ENCODE results near the gene LEF1.

LEF1 gene

DNA sequence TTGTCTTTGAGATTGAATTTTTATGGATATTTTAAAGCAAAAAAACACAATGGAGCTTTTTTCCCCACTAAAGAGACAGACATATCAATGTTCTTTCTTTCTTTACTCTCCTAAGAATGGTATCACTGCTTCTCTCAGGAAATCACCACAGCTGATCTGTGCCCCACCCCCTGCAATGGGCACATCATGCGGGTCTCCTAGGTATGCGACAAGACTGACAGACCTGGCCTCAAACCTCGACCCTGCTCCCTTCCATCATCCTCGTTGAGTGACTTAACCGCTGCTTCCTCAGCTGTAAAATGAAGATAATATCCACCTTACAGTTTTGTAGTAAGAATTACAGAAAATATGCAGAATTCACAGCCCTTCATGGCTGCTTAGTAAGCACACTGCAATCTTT lies 58.3 kb downstream of the LEF1 start:
- no peak for DNase-seq (ENCODE audit: low read depth)

DNA sequence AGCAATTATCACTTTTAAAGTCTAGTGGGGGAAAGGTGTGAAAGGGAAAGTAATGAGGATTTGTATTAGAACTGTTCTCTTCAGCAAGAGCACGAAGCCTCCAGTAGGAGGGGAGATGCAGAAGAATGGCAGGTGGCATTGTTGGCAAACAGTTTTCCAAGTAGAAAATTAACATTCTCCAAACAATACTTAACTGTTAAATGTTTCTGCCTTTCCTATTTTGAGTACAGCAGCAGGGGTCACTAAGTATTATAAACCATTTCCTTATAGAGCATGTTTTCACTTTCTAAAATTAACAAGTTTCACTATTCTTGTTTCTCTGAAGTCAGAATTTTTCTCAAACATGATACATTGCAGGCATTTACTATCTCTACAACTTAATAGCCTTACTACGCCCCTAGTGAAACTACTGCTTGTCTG lies 58.7 kb downstream of the LEF1 start:
- no peak for DNase-seq (ENCODE audit: low read depth)

DNA sequence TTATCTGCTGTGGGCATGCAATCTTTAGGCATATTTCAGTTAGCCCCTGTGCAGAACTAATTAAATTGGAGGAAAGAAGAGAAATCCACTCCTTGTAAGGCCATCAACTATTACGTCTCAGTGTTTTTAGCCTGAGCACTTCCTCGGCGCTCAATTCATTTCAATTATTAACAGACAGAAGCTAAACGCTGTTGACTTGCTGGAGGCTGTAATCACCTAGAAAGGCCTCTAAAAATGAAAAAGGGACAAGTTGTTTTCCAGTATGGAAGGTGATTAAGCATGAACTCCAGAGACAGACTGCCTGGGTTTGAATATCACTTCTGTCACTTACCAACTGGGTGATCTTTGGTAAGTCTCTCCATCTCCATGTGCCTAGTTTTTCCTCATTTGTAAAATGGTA lies 59.6 kb downstream of the LEF1 start:
- DNase-seq (ENCODE audit: low read depth), result no peak

DNA sequence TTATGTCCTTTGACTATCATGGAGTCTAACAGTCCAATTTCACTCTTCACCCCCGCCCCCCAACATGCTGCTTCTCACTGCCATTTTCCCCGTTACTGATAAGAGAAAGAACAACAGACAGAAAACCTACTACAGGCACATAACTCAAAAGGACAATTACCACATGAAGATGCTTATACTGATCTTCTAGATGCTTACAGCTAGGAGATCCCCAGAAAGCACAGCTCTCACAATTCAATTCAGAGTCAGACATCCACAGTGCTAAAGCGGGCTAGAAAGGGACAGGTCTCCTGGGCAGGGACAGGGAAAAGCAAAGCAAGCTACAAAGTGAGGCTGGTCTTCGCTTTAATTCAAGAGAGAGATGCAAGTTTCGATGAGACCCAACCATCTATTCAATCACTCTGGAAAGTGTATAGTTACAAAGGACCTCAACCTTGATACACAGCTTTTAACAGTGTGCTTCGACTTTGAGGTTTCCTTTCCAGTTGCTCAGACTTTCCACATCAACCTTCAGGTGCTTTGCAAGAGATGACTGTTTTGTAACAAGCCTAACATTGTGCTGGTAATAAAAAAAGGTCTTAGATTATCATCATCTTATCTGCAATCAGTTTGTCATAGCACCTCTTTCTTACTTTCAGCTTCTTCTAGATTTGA lies 60.9 kb downstream of the LEF1 start:
- no peak for DNase-seq (ENCODE audit: low read depth)

GRCh38 chr4:108107101-108107500 lies 61.6 kb downstream of the LEF1 start:
- no peak for DNase-seq (ENCODE audit: low read depth)

GRCh38 chr4:108106186-108106585 lies 62.5 kb downstream of the LEF1 start:
- no peak for DNase-seq (ENCODE audit: low read depth)

DNA sequence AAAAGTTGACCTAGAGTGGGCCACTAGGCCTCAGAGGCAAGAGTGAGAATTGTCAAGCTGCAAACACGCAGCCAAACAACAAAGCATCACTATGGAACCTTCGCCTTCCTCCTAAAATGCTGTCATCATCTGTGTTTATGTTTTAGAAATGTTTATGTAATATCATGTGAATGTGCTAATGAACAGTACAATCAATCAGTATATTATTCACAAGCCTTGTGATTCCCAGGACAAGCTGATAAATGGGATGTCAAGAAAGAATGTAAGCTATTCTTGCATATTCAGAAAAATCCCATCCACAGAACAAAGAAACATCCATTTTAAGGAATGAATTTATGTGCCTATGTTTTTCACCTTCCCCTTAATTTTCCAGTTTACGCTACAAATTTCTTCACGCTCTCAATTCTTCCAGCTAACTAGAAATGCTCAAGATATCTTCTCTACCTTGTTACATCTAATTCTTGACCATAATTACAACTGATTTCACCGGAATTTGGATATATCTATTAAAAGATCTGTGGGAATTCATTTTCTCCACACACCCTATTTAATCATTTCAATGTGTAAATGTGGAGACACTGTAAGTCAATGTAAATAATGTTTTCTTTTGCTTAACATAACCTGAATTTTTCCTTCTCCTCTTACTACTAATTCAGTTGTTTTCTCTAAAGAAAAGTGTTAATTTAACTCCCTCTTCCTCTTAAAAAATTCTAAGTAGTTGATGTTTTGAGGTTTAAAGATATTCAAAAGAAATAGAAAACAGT lies 65.5 kb downstream of the LEF1 start:
- no peak for DNase-seq (ENCODE audit: low read depth)

- DNase-seq (ENCODE audit: low read depth), result no peak
Observed at GRCh38 chr4:108100827-108101226, 67.9 kb downstream of the LEF1 start.

- DNase-seq (ENCODE audit: low read depth), result no peak
Observed at GRCh38 chr4:108099838-108100237, 68.9 kb downstream of the LEF1 start.

DNA sequence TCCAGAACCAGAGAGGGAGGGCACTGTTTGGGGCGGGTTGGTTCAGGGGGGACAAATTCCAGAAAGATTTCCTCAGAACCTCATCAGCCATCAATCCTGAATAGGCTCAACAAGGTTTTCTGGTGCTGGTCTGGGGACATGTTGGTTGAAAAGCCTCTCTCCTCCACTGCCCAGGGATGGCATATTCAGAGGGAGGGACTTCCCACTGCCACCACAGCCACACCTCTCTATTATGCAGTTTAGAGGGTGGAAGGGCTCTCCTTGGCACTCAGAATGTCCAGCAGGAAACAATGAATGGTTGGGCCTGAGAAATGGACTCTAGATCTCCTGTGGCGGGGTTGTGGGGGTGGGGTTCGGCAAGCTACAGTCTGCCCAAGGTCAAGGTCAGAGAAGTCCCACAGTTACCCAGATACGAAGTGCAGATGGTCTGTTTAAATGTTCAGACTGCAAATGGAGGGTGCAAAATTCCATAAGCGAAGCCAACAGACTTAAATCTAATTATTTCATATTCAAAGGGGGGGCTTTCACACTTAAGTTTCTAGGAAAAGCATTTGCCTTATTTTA lies 70.7 kb downstream of the LEF1 start:
- DNase-seq (ENCODE audit: low read depth), result no peak

DNA sequence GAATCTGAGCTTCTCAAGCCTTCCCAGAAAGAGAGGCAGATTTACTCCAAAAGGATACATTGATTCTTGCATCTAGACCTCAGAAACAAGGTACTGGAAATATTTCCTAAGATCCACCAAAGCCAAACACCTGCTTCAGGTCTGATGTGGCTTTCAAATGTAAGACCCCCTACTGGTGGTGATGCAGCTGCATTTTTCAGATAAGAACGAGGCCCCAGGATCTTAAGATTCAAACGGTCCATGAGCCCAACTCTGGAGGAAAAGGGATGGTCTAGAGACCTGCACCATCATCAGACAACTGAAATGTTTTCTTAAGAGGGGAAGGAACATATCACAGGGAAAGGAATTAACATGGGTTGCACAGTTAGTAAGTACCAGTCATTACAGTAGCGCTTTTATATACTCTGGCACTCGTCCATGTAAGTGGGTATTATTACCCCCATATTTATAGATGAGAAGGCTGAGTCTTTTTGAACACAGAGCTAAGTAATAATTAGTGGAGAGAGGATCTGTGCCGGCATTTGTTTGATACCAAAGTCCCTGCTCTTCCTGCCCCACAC lies 73.7 kb downstream of the LEF1 start:
- no peak for DNase-seq (ENCODE audit: low read depth)

- no peak for DNase-seq (ENCODE audit: low read depth)
Observed at GRCh38 chr4:108094131-108094530, 74.6 kb downstream of the LEF1 start.

DNA sequence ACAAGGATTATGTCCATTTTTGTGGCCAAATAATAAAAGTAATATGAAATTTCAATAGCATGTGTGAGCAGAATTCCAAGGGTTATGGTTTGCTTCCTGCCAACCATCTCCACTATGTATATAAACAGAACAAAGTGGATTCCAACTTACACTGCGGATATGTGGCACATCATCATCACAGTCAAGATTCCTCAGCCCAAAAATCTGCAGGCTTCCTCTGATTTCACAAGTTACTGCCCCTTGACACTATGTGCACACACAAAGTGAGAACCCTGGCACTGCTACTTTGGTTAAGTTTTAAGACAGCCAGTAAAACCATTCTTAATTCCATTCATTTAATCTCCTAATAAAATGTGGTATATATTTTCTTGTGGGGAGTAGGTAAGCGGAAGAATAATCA lies 76.4 kb downstream of the LEF1 start:
- no peak for DNase-seq (ENCODE audit: low read depth)

DNA sequence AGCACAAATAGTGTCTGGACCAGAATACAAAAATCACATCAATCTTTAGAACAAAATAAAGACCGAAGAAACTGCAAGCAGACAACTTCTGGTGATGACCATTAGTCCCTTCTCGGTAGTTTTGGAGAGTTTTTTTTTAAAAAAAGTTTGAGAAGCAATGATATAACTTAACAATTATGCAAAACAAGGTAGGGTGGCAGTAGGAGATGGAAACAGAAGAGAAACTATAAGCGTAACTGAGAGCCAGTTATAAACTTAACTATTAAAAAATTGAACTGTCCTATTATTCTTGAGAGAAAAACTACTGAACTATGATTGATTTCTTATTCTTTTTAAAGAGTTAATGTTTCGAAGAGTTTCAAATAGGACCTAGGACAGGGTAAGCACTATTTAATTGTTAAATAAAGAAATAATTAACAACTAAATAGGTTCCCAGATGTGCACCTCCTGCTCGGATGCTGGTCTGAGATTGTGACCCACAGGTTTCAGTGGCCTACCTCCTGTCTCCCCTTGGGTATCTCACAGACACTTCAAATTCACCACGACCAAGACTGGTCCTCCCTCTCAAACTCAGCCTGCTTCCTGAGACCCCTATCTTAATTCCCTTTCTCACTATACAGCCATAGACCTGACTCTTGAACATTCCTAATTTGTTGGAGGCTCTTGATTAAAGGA lies 81.3 kb downstream of the LEF1 start:
- DNase-seq (ENCODE audit: low read depth), result no peak

DNA sequence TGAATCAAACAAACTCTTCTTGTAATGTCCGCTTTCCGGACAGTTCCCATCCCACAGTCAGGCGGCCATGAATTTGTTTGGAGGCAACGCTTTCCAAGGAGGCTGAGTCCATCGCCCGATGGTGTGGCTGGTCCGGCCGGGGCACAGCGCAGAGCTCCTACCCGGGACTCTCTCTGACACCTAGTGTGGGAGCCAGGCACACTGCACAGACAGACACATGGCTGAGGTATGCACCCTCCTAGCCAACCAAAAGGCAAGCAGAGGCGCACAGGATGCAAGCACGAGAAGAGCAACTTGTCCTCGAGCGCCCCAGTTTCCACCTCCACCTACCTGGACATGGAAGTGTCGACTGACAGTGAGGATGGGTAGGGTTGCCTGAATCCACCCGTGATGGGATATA lies 87.5 kb downstream of the LEF1 start:
- no peak for DNase-seq (ENCODE audit: low read depth)

- no peak for DNase-seq (ENCODE audit: low read depth)
Observed at GRCh38 chr4:108080747-108081146, 88.0 kb downstream of the LEF1 start.

GRCh38 chr4:108078024-108078733 lies 90.6 kb downstream of the LEF1 start:
- DNase-seq (ENCODE audit: low read depth), result peak; percentile 16

DNA sequence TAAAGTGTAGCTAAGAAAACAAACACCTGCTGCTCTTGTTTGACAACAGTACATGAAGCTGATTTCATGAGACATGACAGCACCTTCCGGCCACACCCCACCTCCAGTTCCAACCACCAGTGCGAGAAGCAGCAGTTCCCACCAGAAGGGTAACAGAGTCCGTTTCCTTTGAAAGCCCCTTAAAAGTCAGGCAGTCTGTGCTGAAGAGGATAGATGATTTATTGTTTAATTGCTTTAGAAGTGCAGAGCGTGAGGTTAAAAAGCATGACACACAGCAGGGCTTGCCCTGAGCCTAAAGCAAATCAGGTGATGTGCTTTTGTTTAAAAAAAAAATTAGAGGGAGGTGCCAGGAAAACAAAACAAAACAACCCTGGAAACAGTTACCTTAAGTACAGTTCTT lies 96.4 kb downstream of the LEF1 start:
- DNase-seq (ENCODE audit: low read depth), result no peak

DNA sequence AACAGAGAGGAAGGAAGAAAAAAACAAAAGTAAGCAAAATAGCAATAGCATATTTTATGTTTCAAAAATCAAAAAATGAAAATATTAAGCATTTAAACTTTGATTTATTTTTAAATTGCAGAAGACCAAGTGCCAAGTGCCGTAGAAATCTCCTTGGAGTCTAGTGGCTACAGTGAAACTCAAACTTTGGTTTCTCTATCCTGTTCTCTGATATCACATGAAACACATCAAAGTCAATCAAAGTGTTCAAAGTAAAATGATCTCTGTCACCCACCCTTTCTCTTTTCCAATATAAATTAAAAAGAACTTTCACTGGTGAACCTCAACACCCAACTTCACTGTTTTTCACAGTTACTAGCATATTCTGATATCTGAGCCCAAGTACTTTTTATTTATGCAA lies 98.0 kb downstream of the LEF1 start:
- DNase-seq (ENCODE audit: low read depth), result no peak

DNA sequence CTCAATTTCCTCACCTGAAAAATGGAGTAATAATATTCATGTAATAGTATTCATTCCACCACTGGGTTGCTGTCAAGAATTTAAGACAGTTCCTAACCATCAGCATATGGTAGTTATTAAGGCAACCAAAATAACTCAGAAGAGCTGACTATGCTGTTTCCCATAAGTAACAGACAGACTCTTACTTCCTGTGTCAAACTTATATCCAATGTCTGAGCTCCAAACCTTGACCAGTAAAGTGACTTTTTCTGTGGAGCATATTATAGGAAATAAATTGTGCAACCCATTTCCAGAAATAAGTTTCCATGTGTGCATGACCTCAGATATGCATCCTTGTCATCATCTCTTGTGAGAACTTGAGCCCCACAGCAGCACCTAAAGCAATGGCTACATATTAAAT lies 100.3 kb downstream of the LEF1 start:
- DNase-seq (ENCODE audit: low read depth), result no peak

- no peak for DNase-seq (ENCODE audit: low read depth)
Observed at GRCh38 chr4:108060686-108061321, 107.9 kb downstream of the LEF1 start.

GRCh38 chr4:108060164-108060563 lies 108.6 kb downstream of the LEF1 start:
- peak; percentile 50 for DNase-seq (ENCODE audit: low read depth)
